Measurements from ENCODE around the gene S100A11. TPM values are rescaled to one million over a fixed set of nuclear protein-coding genes. Genes with fewer than 3 reads are reported as not detected.

The S100A11 gene
- total and polyA plus RNA-seq, 9 of the 15 experiments (the other 6 are each of a cell fraction or from before 2014, with no cell fraction given), result 131 to 808 (median 235) TPM

- TF ChIP-seq TFE3 (CRISPR knock-in tag; IDR thresholded peaks at IDR 0.05) (no peak), ZNF277 (CRISPR knock-in tag; IDR thresholded peaks at IDR 0.05; ENCODE audit: borderline replicate concordance) (no peak), EP400 (IDR thresholded peaks at IDR 0.05) (peak; percentile 75), HOXB6 (CRISPR knock-in tag; IDR thresholded peaks at IDR 0.05; ENCODE audit: borderline replicate concordance) (no peak), SREBF1 (IDR thresholded peaks at IDR 0.05; ENCODE audit: borderline replicate concordance, low read depth, low read length) (no peak), ZNF584 (CRISPR knock-in tag; IDR thresholded peaks at IDR 0.05; ENCODE audit: low read depth) (0 out of 2 replicates have a peak, but pooled peaks have one; percentile 47), STAT6 (CRISPR knock-in tag; IDR thresholded peaks at IDR 0.05) (no peak), ZSCAN32 (CRISPR knock-in tag; IDR thresholded peaks at IDR 0.05) (no peak), RBM39 (optimal IDR thresholded peaks at IDR 0.05; ENCODE audit: low read depth, low read length) (no peak), CTBP1 (IDR thresholded peaks at IDR 0.05; ENCODE audit: borderline replicate concordance) (peak; percentile 26; the same call in 1 of the 2 replicates), TEAD2 (tag; IDR thresholded peaks at IDR 0.05) (no peak), EWSR1 (IDR thresholded peaks at IDR 0.05; ENCODE audit: borderline replicate concordance, low read depth, partially characterized antibody) (no peak), ARHGAP35 (IDR thresholded peaks at IDR 0.05; ENCODE audit: partially characterized antibody) (no peak), NR1H2 (CRISPR knock-in tag; IDR thresholded peaks at IDR 0.05) (no peak), RAD51 (IDR thresholded peaks at IDR 0.05; ENCODE audit: borderline replicate concordance, low read depth) (no peak), TCF7 (IDR thresholded peaks at IDR 0.05; ENCODE audit: borderline replicate concordance) (no peak), CGGBP1 (CRISPR knock-in tag; IDR thresholded peaks at IDR 0.05) (no peak), CHD1 (IDR thresholded peaks at IDR 0.05; ENCODE audit: low read length) (peak; percentile 62), TCF3 (CRISPR knock-in tag; IDR thresholded peaks at IDR 0.05) (no peak), PPARD (CRISPR knock-in tag; IDR thresholded peaks at IDR 0.05) (no peak), ZNF511 (CRISPR knock-in tag; IDR thresholded peaks at IDR 0.05) (no peak), MED1 (CRISPR knock-in tag; IDR thresholded peaks at IDR 0.05; ENCODE audit: borderline replicate concordance) (no peak)
Observed at GRCh38 chr1:152036267-152037216, at the start of gene S100A11 (continued).
